HUDEP-2 (cell line): Measurements from ENCODE around the gene LRRC8A.
"Not testable (repeated sequence)": the region's sequence is repeated elsewhere in the genome, so short reads cannot be mapped to it uniquely, and the experiment has no call there.

Experiments used
- DNase-seq, 76 experiments: peaks; one replicate each; lab custom pipeline; 2025; ENCODE audit not compliant: unreplicated experiment in 76 of 76; lab: John Stamatoyannopoulos, UW

The LRRC8A gene

DNA sequence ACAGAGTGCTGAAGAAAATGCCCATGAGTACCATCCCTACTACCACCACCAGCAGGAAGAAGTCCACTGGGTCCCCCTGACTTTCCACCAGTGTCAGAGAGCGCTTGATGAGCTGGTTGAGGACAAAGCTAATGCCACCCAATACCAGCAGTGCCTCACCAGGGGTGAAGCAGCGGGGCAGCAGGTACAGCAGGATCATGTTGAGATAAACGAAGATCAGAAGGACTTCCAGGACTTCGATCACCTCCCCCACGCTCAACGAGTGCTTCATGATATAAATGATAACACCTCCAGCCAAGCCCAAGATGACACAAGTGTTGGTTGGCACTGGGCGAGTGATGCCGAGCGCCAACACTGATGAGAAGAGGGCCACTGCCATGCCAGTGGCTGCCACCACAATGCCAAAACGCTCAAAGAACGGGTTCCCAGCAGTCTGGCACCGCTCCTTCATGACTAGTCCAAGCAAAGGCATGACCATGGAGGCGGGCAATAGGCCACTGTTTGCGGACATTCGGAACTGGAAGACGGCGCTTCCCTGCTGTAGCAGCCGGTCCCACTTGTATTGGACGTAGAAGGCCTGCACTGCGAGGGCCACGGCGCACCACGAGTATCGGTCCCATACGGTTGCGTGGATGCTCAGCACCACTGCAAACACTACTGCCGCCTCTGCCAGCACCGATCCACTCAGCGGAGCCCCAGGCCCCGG lies 64.8 kb downstream of the LRRC8A start:
- peak in 53 of 76 experiments; percentile 14 to 62 (median 38) for DNase-seq

DNA sequence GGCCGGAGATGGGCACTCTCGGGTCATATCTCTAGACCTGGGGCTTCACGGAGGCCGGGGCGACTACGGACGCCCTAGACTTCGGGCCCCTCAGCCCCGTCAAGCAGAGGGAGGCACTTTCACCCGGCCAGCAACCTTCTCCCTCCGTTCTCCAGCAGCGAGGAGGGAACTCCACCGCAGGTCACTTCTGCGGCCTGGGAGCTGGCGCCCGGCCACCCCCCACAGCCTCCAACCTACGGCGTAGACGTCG lies 65.3 kb downstream of the LRRC8A start:
- no peak for DNase-seq

DNA sequence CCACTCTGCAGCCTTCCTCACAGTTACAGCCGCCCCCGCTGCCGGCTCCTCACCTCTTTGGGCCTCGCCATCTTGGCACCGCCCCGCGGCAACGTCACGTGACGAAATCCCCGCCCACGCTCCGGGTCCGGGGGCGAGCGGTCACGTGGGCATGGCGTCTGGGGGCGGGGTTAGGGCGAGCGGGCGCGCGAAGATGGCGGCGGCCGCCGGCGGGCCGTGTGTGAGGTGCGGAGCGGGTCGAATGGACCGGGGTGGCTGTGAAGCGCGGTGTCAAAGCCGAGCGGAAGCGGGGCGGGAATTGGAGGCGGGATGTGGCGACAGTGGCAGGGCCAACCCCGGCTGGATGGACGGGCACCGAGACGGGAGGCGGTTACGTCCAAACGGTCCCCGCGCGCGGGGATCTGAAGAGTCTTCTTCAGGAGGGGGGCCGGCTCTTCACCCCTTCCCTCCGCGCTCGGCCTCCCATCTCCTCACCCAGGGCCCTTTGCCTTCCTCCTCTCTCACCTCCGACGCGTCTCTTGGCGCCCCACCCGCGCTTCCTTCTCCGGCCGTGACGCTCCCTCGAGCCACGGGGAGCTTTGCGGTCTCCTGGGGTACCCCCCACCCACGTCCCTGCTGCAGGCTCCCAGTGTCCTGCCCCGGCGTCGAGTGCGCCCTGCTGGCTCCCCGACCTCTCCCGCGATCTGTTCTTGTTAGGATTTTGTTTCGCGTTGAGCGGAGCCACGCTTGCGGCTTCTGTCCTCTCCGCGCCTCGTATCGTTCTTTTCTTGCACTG lies 65.8 kb downstream of the LRRC8A start, which contains the start of the genes DOLK and NUP188:
Gene DOLK, minus strand, starts transcription at position 77 of the 775 bp plus-strand sequence. CDS start 300 bp downstream, outside the sequence.
Gene NUP188, plus strand, starts transcription at position 173 of the 775 bp plus-strand sequence. Its CDS starts 21 bp downstream, at position 194.
- DNase-seq, result peak in 74 of 76 experiments; percentile 36 to 98 (median 93)

DNA sequence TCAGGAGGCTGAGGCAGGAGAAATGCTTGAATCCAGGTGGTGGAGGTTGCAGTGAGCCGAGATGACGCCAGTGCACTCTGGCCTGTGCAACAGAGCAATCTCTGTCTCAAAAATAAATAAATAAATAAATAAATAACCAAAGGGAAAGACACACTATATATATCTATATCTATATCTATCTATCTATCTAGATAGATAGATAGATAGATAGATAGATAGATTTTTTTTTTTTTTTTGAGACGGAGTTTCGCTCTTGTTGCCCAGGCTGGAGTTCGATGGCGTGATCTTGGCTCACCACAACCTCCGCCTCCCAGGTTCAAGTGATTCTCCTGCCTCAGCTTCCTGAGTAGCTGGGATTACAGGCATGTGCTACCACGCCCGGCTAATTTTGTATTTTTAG lies 79.5 kb downstream of the LRRC8A start:
- not testable (repeated sequence) for DNase-seq
